DOHH2 (cell line): Measurements from ENCODE around the gene STYXL2.

Experiments
- H3F3A ChIP-seq: fragments of 200-600 bp; sonication (generic), shearing (Covaris generic); 2 replicates; pipeline ENCODE4 v1.6.0; 2016; ENCODE audit warnings: antibody characterized with exemption, mild to moderate bottlenecking; ENCODE audit not compliant: control insufficient read depth, insufficient read depth
- H3K27ac ChIP-seq: fragments of 200-600 bp; sonication (generic); 2 replicates; pipeline ENCODE4 v1.5.1; 2014; ENCODE audit warnings: low read depth, mild to moderate bottlenecking, low read length, moderate library complexity
- H3K27me3 ChIP-seq: fragments of 200-600 bp; sonication (generic); 2 replicates; pipeline ENCODE4 v1.6.1; 2014; ENCODE audit warnings: mild to moderate bottlenecking, low read length, mixed read lengths; ENCODE audit not compliant: control insufficient read depth
- H3K36me3 ChIP-seq: fragments of 200-600 bp; sonication (generic); 2 replicates; pipeline ENCODE4 v1.6.1; 2014; ENCODE audit warnings: mild to moderate bottlenecking, low read length, moderate library complexity, mixed read lengths; ENCODE audit not compliant: control insufficient read depth
- H3K4me1 ChIP-seq: fragments of 200-600 bp; sonication (generic); 2 replicates; pipeline ENCODE4 v1.6.1; 2014; ENCODE audit warnings: mild to moderate bottlenecking, low read length, mixed read lengths; ENCODE audit not compliant: control insufficient read depth
- H3K4me2 ChIP-seq: fragments of 200-600 bp; sonication (generic); 2 replicates; pipeline ENCODE4 v1.6.0; 2014; ENCODE audit warnings: mild to moderate bottlenecking, low read length, moderate library complexity
- H3K4me3 ChIP-seq: fragments of 200-600 bp; sonication (generic); 2 replicates; pipeline ENCODE4 v1.5.1; 2014; ENCODE audit warnings: mild to moderate bottlenecking, low read length, mixed read lengths
- H3K79me2 ChIP-seq: fragments of 200-600 bp; sonication (generic); 2 replicates; pipeline ENCODE4 v1.6.1; 2014; ENCODE audit warnings: mild to moderate bottlenecking, low read length, mixed read lengths; ENCODE audit not compliant: control insufficient read depth
- H3K9me2 ChIP-seq: fragments of 200-600 bp; sonication (generic); replicated peaks from 2 replicates; pipeline ENCODE4 v1.6.1; 2014; ENCODE audit warnings: mild to moderate bottlenecking, low read length, mixed read lengths; ENCODE audit not compliant: control insufficient read depth
- H3K9me3 ChIP-seq: fragments of 200-600 bp; sonication (generic); 2 replicates; pipeline ENCODE4 v1.6.1; 2014; ENCODE audit warnings: antibody characterized with exemption, low read length, mixed read lengths; ENCODE audit not compliant: control insufficient read depth, insufficient read depth
- H4K20me1 ChIP-seq: fragments of 200-600 bp; sonication (generic); 2 replicates; pipeline ENCODE4 v1.6.0; 2014; ENCODE audit warnings: low read depth, mild to moderate bottlenecking, antibody characterized with exemption, low read length, moderate library complexity; ENCODE audit not compliant: control insufficient read depth, insufficient read depth
- CTCF ChIP-seq: fragments of 200-600 bp; sonication (generic); IDR thresholded peaks from one replicate; pipeline ENCODE4 v1.5.1; 2014; ENCODE audit warnings: antibody characterized with exemption, mild to moderate bottlenecking, low read depth, low read length; ENCODE audit not compliant: poor library complexity, severe bottlenecking
- EZH2phosphoT487 ChIP-seq: fragments of 200-600 bp; sonication (generic); IDR thresholded peaks from 2 replicates; pipeline ENCODE4 v1.6.1; 2017; ENCODE audit warnings: borderline replicate concordance, mild to moderate bottlenecking, antibody characterized with exemption, low read length, moderate library complexity, mixed read lengths

STYXL2 gene

GRCh38 chr1:167071286-167071685 is 22.6 kb upstream of the STYXL2 start:
- H3K36me3 ChIP-seq = no peaks in the 10 kb centered on the region
- H3K9me2 ChIP-seq = no peaks in the 10 kb centered on the region
- peaks cover 19% of the 10 kb centered on the region for H3K27me3 ChIP-seq
- no peak for TF ChIP-seq EZH2phosphoT487
- TF ChIP-seq CTCF = no peak
- no peaks in the 10 kb centered on the region for H3K79me2 ChIP-seq
- peaks cover 3% of the 10 kb centered on the region for H3K4me1 ChIP-seq
- H3K27ac ChIP-seq = no peak overlapping the region
- H4K20me1 ChIP-seq = no peaks in the 10 kb centered on the region
- no peak overlapping the region for H3K4me2 ChIP-seq
- no peaks in the 10 kb centered on the region for H3F3A ChIP-seq
- no peaks in the 10 kb centered on the region for H3K9me3 ChIP-seq
- H3K4me3 ChIP-seq = no peak overlapping the region

- no peaks in the 10 kb centered on the region for H3K9me2 ChIP-seq
- no peaks in the 10 kb centered on the region for H3K79me2 ChIP-seq
- peaks cover 21% of the 10 kb centered on the region for H3K27me3 ChIP-seq
- H3K4me1 ChIP-seq = no peaks in the 10 kb centered on the region
- H3K27ac ChIP-seq = no peak overlapping the region
- no peak for TF ChIP-seq EZH2phosphoT487
- TF ChIP-seq CTCF = no peak
- no peaks in the 10 kb centered on the region for H3K9me3 ChIP-seq
- no peak overlapping the region for H3K4me3 ChIP-seq
- no peak overlapping the region for H3K4me2 ChIP-seq
- no peaks in the 10 kb centered on the region for H3K36me3 ChIP-seq
- no peaks in the 10 kb centered on the region for H3F3A ChIP-seq
- no peaks in the 10 kb centered on the region for H4K20me1 ChIP-seq
Measured at GRCh38 chr1:167076136-167076710, 17.7 kb upstream of the STYXL2 start.

- no peak overlapping the region for H3K4me2 ChIP-seq
- no peaks in the 10 kb centered on the region for H4K20me1 ChIP-seq
- no peaks in the 10 kb centered on the region for H3F3A ChIP-seq
- no peaks in the 10 kb centered on the region for H3K9me3 ChIP-seq
- no peak overlapping the region for H3K4me3 ChIP-seq
- H3K36me3 ChIP-seq = no peaks in the 10 kb centered on the region
- H3K9me2 ChIP-seq = no peaks in the 10 kb centered on the region
- H3K79me2 ChIP-seq = no peaks in the 10 kb centered on the region
- TF ChIP-seq EZH2phosphoT487 (no peak), CTCF (no peak)
- no peak overlapping the region for H3K27ac ChIP-seq
- H3K27me3 ChIP-seq = peaks cover 31% of the 10 kb centered on the region
- no peaks in the 10 kb centered on the region for H3K4me1 ChIP-seq
Measured at GRCh38 chr1:167077128-167077867, 16.6 kb upstream of the STYXL2 start.
